Measurements from ENCODE around the gene MRGPRD. TPM values are rescaled to one million over a fixed set of nuclear protein-coding genes. Genes with fewer than 3 reads are reported as not detected.

MRGPRD gene
- total RNA-seq, 1 experiment from 2014 or later = not detected

GRCh38 chr11:68994894-68995285 is 14.1 kb upstream of the MRGPRD start:
- peaks cover 3% of the 10 kb centered on the region; the same call in 1 of the 2 replicates for H3K4me1 Mint-ChIP-seq
- no peak overlapping the region for H3K4me3 Mint-ChIP-seq
- POLR2A ChIA-PET = no interaction called here
- no peaks in the 10 kb centered on the region for H3K9me3 Mint-ChIP-seq
- H3K27ac Mint-ChIP-seq = no peak overlapping the region
- no peak for TF ChIP-seq HMGXB4 (CRISPR knock-in tag; IDR thresholded peaks at IDR 0.05)
- TF ChIP-seq E2F4 (CRISPR knock-in tag; IDR thresholded peaks at IDR 0.05; ENCODE audit: borderline replicate concordance, low read depth) = no peak
- no peak for TF ChIP-seq SMAD4 (CRISPR knock-in tag; IDR thresholded peaks at IDR 0.05)
- no peak for TF ChIP-seq ETV6 (CRISPR knock-in tag; IDR thresholded peaks at IDR 0.05)
- no peak for TF ChIP-seq ZMAT4 (CRISPR knock-in tag; IDR thresholded peaks at IDR 0.05)
- TF ChIP-seq ZSCAN18 (CRISPR knock-in tag; IDR thresholded peaks at IDR 0.05) = no peak
- no peak for TF ChIP-seq MAX (CRISPR knock-in tag; IDR thresholded peaks at IDR 0.05)
- TF ChIP-seq SOX15 (CRISPR knock-in tag; IDR thresholded peaks at IDR 0.05) = no peak
- TF ChIP-seq TCF7 (CRISPR knock-in tag; IDR thresholded peaks at IDR 0.05; ENCODE audit: low read depth) = no peak
- no peak for TF ChIP-seq ZNF281 (CRISPR knock-in tag; IDR thresholded peaks at IDR 0.05)
- no peak for TF ChIP-seq EMX1 (CRISPR knock-in tag; IDR thresholded peaks at IDR 0.05)
- TF ChIP-seq CTCF (IDR thresholded peaks at IDR 0.05) = no peak
- TF ChIP-seq ZBTB21 (CRISPR knock-in tag; IDR thresholded peaks at IDR 0.05; ENCODE audit: borderline replicate concordance) = no peak
- no peak for TF ChIP-seq ZNF219 (CRISPR knock-in tag; IDR thresholded peaks at IDR 0.05; ENCODE audit: borderline replicate concordance)
- no peak for TF ChIP-seq NR3C1 (CRISPR knock-in tag; conservative IDR thresholded peaks at IDR 0.05; ENCODE audit: low read depth)
- TF ChIP-seq JUN (CRISPR knock-in tag; IDR thresholded peaks at IDR 0.05) = no peak
- no peak for TF ChIP-seq ZNF317 (CRISPR knock-in tag; IDR thresholded peaks at IDR 0.05; ENCODE audit: borderline replicate concordance, low read depth)
- TF ChIP-seq ATF6 (CRISPR knock-in tag; IDR thresholded peaks at IDR 0.05) = no peak
- no peak for TF ChIP-seq NR1H2 (CRISPR knock-in tag; IDR thresholded peaks at IDR 0.05)
- H3K27me3 Mint-ChIP-seq (ENCODE audit: low read depth) = no peaks in the 10 kb centered on the region
- H3K36me3 Mint-ChIP-seq = no peaks in the 10 kb centered on the region
- CTCF ChIA-PET = no interaction called here
- DNase-seq (ENCODE audit: low spot score) (no peak), ATAC-seq (no peak)

Data from WTC11 (cell line).